Measurements from ENCODE around the gene NCOR1.
"Not testable (repeated sequence)": the region's sequence is repeated elsewhere in the genome, so short reads cannot be mapped to it uniquely, and the experiment has no call there.

Gene NCOR1

GRCh38 chr17:16140854-16141253 is 74.5 kb downstream of the NCOR1 start:
- Mint-ChIP-seq H3K4me3 (no peak overlapping the region), H3K4me1 (no peaks in the 10 kb centered on the region), H3K9me3 (no peaks in the 10 kb centered on the region), H3K27me3 (no peaks in the 10 kb centered on the region), H3K27ac (no peak overlapping the region)
- no peak for DNase-seq
- ATAC-seq = no peak

DNA sequence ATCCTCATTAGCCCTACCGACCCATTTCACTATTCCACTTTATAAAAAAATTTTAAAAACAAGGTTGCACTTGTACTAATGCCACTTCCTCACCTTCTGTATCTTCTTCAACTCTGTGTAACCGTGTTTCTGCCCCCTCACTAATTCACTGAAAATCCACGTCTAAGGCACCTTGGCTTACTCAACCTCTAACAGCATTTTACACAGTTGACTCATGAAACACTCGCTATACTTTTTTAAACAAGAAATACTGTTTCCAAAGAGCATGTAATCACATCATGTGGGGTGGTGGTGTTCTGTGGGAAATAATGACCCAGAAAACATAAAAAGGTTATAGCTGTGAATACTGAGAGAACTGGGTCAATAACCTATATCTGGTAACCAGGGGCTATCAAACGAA is 79.9 kb downstream of the NCOR1 start:
- Mint-ChIP-seq H3K9me3 (no peaks in the 10 kb centered on the region), H3K4me1 (no peaks in the 10 kb centered on the region), H3K4me3 (no peak overlapping the region), H3K27ac (no peak overlapping the region), H3K27me3 (no peaks in the 10 kb centered on the region)
- ATAC-seq = no peak
- no peak for DNase-seq

DNA sequence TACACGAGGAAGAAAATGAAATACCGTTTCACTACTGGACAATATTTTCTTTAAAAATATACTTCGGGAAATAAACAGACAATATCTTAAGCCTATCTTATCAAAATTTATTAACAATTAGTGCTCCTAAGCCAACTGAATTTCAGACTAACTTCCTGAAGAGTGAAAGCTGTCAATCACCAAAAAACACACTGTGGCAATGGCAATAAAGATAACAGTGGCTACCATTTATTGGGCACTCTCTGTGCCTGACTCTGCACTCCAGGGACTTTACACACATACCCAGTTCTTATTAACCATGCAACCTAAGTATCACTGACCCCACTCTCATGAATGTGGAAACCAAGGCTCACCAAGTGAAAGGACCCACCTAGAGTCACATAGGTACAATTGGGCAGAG is 83.7 kb downstream of the NCOR1 start:
- H3K27ac Mint-ChIP-seq = no peak overlapping the region
- no peaks in the 10 kb centered on the region for H3K27me3 Mint-ChIP-seq
- DNase-seq (no peak), ATAC-seq (no peak)
- H3K9me3 Mint-ChIP-seq = no peaks in the 10 kb centered on the region
- H3K4me1 Mint-ChIP-seq = peaks cover 6% of the 10 kb centered on the region
- no peak overlapping the region for H3K4me3 Mint-ChIP-seq

GRCh38 chr17:16129441-16130205 is 85.7 kb downstream of the NCOR1 start:
- no peaks in the 10 kb centered on the region for H3K27me3 Mint-ChIP-seq

DNA sequence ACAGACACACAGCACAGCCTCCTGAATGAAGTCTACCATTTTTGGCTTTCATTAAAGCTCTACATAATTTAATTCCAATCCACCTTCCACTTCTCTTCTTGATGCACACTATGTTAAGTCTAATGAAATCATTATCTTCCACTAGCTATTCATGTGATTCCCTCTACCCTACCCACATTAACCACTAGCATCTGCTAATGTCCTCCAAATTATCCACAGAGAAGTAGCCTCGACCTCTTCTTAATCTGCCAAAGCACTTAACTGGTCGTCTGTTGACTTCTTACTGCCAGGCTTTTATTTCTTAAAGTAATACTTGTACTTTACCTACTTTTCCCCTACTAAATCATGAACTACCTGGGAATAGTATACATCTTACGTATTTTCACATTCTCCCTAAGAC is 91.8 kb downstream of the NCOR1 start:
- Mint-ChIP-seq H3K4me1 (peaks cover 6% of the 10 kb centered on the region), H3K4me3 (no peak overlapping the region), H3K27ac (peak overlapping the region in 1 of 2 donors; percentile 8), H3K9me3 (no peaks in the 10 kb centered on the region), H3K27me3 (no peaks in the 10 kb centered on the region)
- no peak for ATAC-seq
- no peak for DNase-seq

More at GRCh38 chr17:16129441-16130205, 85.7 kb downstream of the NCOR1 start:
- no peak for DNase-seq
- Mint-ChIP-seq H3K4me3 (no peak overlapping the region), H3K9me3 (no peaks in the 10 kb centered on the region), H3K4me1 (peaks cover 6% of the 10 kb centered on the region), H3K27ac (no peak overlapping the region)
- ATAC-seq = no peak

- Mint-ChIP-seq H3K9me3 (no peaks in the 10 kb centered on the region), H3K27ac (peak overlapping the region; percentile 26 to 31), H3K4me1 (peaks cover 1% of the 10 kb centered on the region), H3K27me3 (no peaks in the 10 kb centered on the region), H3K4me3 (no peak overlapping the region)
- ATAC-seq = no peak
- no peak for DNase-seq
These were observed 92.5 kb downstream of the NCOR1 start for GRCh38 chr17:16122697-16123434.

- Mint-ChIP-seq H3K9me3 (no peaks in the 10 kb centered on the region), H3K4me3 (no peak overlapping the region), H3K4me1 (no peaks in the 10 kb centered on the region), H3K27ac (no peak overlapping the region), H3K27me3 (no peaks in the 10 kb centered on the region)
- no peak for ATAC-seq
- DNase-seq = no peak
These were observed 93.4 kb downstream of the NCOR1 start for GRCh38 chr17:16121915-16122314.

- H3K4me1 Mint-ChIP-seq = no peaks in the 10 kb centered on the region
- H3K27me3 Mint-ChIP-seq = no peaks in the 10 kb centered on the region
- no peak for ATAC-seq
- H3K4me3 Mint-ChIP-seq = no peak overlapping the region
- H3K9me3 Mint-ChIP-seq = peaks cover under 1 to 2% of the 10 kb centered on the region in 2 donors
- DNase-seq = no peak
- H3K27ac Mint-ChIP-seq = no peak overlapping the region
These were observed 94.4 kb downstream of the NCOR1 start for GRCh38 chr17:16120937-16121336.

DNA sequence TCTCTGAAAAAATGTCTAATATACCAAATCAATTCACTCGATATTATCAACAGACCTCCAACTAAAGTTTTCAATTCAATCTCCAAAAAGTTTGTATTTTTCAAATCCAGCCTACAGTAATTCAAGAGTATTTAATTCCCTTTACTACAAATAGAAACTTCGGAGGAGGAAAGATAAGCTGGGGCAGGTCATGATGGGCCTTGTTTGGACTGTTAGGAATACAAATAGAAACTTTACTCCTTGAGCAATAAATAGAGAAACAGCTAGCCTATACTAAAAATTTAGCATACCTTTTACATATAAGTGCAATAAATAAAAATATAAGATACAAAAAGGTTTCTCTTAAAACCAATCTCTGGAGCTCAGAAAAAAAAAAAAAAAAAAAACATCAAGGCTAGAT is 98.2 kb downstream of the NCOR1 start:
- H3K4me1 Mint-ChIP-seq = no peaks in the 10 kb centered on the region
- H3K9me3 Mint-ChIP-seq = peaks cover 16 to 17% of the 10 kb centered on the region in 2 donors
- DNase-seq (no peak), ATAC-seq (no peak)
- H3K4me3 Mint-ChIP-seq = no peak overlapping the region
- no peaks in the 10 kb centered on the region for H3K27me3 Mint-ChIP-seq
- no peak overlapping the region for H3K27ac Mint-ChIP-seq

GRCh38 chr17:16115077-16115698 is 100.1 kb downstream of the NCOR1 start:
- not testable (repeated sequence) for H3K27me3 Mint-ChIP-seq, H3K4me1 Mint-ChIP-seq, H3K4me3 Mint-ChIP-seq

GRCh38 chr17:16108871-16109270 is 106.5 kb downstream of the NCOR1 start:
- Mint-ChIP-seq H3K27me3 (no peaks in the 10 kb centered on the region), H3K27ac (no peak overlapping the region), H3K9me3 (no peaks in the 10 kb centered on the region), H3K4me1 (no peaks in the 10 kb centered on the region), H3K4me3 (no peak overlapping the region)
- DNase-seq = no peak
- ATAC-seq = no peak

More at GRCh38 chr17:16115077-16115698, 100.1 kb downstream of the NCOR1 start:
- Mint-ChIP-seq H3K27ac (peak overlapping the region in 1 of 2 donors; percentile 63), H3K9me3 (peaks cover 16 to 17% of the 10 kb centered on the region in 2 donors)
- not testable (repeated sequence) for DNase-seq, ATAC-seq

DNA sequence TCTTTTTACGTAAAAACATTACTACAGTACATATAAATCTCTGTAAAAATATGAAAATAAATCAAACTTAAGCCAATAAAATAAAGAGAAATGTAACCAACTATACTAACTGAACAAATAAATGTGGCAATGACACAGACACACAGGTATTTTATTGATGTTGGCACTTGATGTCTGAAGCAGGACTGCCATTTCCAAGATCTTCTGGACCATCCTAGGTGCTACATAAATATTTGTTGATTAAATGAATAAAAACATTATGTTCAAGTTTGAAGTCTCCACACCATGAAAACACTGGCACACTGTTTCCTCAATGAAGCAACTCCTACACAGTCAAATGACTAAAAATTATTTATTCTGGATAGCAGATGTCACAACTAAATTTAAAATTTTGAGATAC is 106.9 kb downstream of the NCOR1 start:
- H3K4me1 Mint-ChIP-seq = no peaks in the 10 kb centered on the region
- H3K4me3 Mint-ChIP-seq = no peak overlapping the region
- ATAC-seq = no peak
- no peak overlapping the region for H3K27ac Mint-ChIP-seq
- no peaks in the 10 kb centered on the region for H3K9me3 Mint-ChIP-seq
- no peaks in the 10 kb centered on the region for H3K27me3 Mint-ChIP-seq
- DNase-seq = no peak

GRCh38 chr17:16107165-16107770 is 108.1 kb downstream of the NCOR1 start:
- Mint-ChIP-seq H3K4me1 (no peaks in the 10 kb centered on the region), H3K27ac (peak overlapping the region in 1 of 2 donors; percentile 9), H3K9me3 (no peaks in the 10 kb centered on the region), H3K4me3 (no peak overlapping the region), H3K27me3 (no peaks in the 10 kb centered on the region)
- no peak for DNase-seq
- no peak for ATAC-seq

DNA sequence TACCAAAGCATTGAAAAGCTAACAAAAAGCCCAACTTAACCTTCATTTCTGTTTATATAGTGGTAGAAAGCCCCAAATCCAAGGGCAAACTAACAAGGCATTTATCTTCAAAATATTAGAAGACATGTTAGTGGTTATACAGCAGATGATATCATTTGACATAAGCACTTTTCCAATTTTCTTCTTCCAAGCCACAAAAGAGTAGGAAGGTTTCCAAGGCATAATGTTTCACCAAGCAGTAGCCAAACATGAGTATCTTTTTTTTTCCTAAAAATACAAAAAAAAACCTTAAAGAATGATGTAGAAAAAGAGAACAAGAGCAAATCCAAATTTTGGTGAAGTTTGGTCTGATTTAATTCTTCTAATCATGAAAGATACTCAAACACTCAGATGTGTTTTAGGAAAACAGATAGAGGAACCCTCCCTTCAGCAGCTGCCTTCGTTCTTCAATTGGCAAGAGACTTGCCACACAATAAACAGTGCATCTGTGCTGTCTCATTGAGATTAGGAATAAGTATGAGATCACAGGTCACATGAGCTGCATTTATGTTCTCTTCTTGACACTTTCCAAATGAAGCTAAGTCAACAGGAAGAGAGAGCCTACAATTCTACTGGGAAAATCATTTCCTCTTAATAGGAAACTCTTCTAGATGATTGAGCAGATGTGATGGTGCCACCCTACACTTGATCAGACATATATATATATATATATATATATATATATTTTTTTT is 109.0 kb downstream of the NCOR1 start:
- ATAC-seq (no peak), DNase-seq (no peak)
- Mint-ChIP-seq H3K9me3 (no peaks in the 10 kb centered on the region), H3K4me3 (no peak overlapping the region), H3K27ac (no peak overlapping the region), H3K27me3 (no peaks in the 10 kb centered on the region), H3K4me1 (peaks cover 4% of the 10 kb centered on the region)

DNA sequence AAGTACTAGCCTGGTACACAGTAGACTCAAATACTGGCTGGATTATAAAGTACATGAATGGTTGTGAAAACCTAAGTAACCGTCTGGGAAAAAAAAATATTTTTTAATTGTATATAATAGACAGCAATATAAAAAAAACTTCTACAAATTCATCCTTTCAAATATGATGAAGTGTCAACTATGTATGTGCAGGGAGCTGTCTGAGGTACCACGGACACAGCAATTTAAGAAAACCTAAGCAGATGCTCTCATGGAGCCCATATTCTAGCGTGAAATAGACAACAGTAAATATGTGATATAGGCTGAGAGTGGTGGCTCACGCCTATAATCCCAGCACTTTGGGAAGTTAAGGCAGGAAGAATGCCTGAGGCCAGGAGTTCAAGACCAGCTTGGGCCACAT is 111.1 kb downstream of the NCOR1 start:
- no peak overlapping the region for H3K27ac Mint-ChIP-seq
- no peaks in the 10 kb centered on the region for H3K9me3 Mint-ChIP-seq
- peaks cover 6% of the 10 kb centered on the region for H3K4me1 Mint-ChIP-seq
- no peaks in the 10 kb centered on the region for H3K27me3 Mint-ChIP-seq
- ATAC-seq (no peak), DNase-seq (no peak)
- H3K4me3 Mint-ChIP-seq = no peak overlapping the region
